ENCODE results near the gene PCDHGB4. TPM values are rescaled to one million over a fixed set of nuclear protein-coding genes. Genes with fewer than 3 reads are reported as not detected.

The PCDHGB4 gene
- total and polyA plus RNA-seq, 9 of the 15 experiments (the other 6 are each of a cell fraction or from before 2014, with no cell fraction given): 0.01 to 0.14 (median 0.03) TPM; not detected in 5

GRCh38 chr5:141356950-141357349 lies 30.5 kb upstream of the PCDHGB4 start:
- no peaks in the 10 kb centered on the region for H3K79me2 ChIP-seq (ENCODE audit: control insufficient read depth, insufficient read depth, low read length)
- H3K4me2 ChIP-seq (ENCODE audit: insufficient read depth, low read length): no peak overlapping the region
- no peak overlapping the region for H2AFZ ChIP-seq (ENCODE audit: low read depth, low read length)
- H3K4me3 ChIP-seq: no peak overlapping the region
- H3K9ac ChIP-seq (ENCODE audit: insufficient read depth in 1 of 2, low read depth in 2 of 2, low read length in 2 of 2): no peak overlapping the region; a peak in 1 of 4 replicates
- H3K9me1 ChIP-seq (ENCODE audit: control insufficient read depth, insufficient read depth, low read length): no peaks in the 10 kb centered on the region
- H4K20me1 ChIP-seq (replicated peaks; ENCODE audit: control insufficient read depth, insufficient read depth, low read length): no peaks in the 10 kb centered on the region
- peaks cover 3 to 12% of the 10 kb centered on the region in 2 experiments; a peak in 3 of 5 replicates for H3K4me1 ChIP-seq (replicated peaks in 1 of 2; ENCODE audit: control insufficient read depth in 2 of 2, insufficient read depth in 2 of 2, low read length in 2 of 2)
- no TSS peak for BruUV-seq (replicated peaks)
- no peaks in the 10 kb centered on the region; the same call in 1 of the 2 replicates for H3K9me3 ChIP-seq (replicated peaks; ENCODE audit: control insufficient read depth, insufficient read depth, low read depth, low read length)
- ATAC-seq (peak; percentile 50), DNase-seq (ENCODE audit: extremely low read depth in 1 of 4, low spot score in 3 of 4) (no peak), FAIRE-seq (no peak)
- ChIA-PET POLR2A (no interaction called here), CTCF (ENCODE audit: low intra/inter-chr PET ratio) (no interaction called here)
- H3K27me3 ChIP-seq (ENCODE audit: control insufficient read depth in 2 of 2, insufficient read depth in 2 of 2, low read length in 2 of 2): peaks cover 0 to 18% of the 10 kb centered on the region in 2 experiments; a peak in 2 of 5 replicates
- no peak overlapping the region for H3K27ac ChIP-seq (ENCODE audit: extremely low read depth, low read depth, low read length)
- TF ChIP-seq, protein P1, sequence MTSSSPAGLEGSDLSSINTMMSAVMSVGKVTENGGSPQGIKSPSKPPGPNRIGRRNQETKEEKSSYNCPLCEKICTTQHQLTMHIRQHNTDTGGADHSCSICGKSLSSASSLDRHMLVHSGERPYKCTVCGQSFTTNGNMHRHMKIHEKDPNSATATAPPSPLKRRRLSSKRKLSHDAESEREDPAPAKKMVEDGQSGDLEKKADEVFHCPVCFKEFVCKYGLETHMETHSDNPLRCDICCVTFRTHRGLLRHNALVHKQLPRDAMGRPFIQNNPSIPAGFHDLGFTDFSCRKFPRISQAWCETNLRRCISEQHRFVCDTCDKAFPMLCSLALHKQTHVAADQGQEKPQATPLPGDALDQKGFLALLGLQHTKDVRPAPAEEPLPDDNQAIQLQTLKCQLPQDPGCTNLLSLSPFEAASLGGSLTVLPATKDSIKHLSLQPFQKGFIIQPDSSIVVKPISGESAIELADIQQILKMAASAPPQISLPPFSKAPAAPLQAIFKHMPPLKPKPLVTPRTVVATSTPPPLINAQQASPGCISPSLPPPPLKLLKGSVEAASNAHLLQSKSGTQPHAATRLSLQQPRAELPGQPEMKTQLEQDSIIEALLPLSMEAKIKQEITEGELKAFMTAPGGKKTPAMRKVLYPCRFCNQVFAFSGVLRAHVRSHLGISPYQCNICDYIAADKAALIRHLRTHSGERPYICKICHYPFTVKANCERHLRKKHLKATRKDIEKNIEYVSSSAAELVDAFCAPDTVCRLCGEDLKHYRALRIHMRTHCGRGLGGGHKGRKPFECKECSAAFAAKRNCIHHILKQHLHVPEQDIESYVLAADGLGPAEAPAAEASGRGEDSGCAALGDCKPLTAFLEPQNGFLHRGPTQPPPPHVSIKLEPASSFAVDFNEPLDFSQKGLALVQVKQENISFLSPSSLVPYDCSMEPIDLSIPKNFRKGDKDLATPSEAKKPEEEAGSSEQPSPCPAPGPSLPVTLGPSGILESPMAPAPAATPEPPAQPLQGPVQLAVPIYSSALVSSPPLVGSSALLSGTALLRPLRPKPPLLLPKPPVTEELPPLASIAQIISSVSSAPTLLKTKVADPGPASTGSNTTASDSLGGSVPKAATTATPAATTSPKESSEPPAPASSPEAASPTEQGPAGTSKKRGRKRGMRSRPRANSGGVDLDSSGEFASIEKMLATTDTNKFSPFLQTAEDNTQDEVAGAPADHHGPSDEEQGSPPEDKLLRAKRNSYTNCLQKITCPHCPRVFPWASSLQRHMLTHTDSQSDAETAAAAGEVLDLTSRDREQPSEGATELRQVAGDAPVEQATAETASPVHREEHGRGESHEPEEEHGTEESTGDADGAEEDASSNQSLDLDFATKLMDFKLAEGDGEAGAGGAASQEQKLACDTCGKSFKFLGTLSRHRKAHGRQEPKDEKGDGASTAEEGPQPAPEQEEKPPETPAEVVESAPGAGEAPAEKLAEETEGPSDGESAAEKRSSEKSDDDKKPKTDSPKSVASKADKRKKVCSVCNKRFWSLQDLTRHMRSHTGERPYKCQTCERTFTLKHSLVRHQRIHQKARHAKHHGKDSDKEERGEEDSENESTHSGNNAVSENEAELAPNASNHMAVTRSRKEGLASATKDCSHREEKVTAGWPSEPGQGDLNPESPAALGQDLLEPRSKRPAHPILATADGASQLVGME (CRISPR knock-in tag; IDR thresholded peaks at IDR 0.05): 0 out of 2 replicates have a peak, but pooled peaks have one; percentile 37
- no peak for TF ChIP-seq THRAP3 (IDR thresholded peaks at IDR 0.05; ENCODE audit: borderline replicate concordance)
- TF ChIP-seq REST (IDR thresholded peaks at IDR 0.05; ENCODE audit: borderline replicate concordance): peak; percentile 76
- 0 out of 2 replicates have a peak, but pooled peaks have one; percentile 44 for TF ChIP-seq REST (CRISPR knock-in tag; IDR thresholded peaks at IDR 0.05; ENCODE audit: low read depth)
- in situ Hi-C loops (cut with MboI) (no loop called here), intact Hi-C loops (cut with micrococcal nuclease) (no loop called here)
- WGBS (ENCODE audit: insufficient coverage, low coverage, missing lambda C conversion rate): 7% methylated on average over 19 of the region's 19 CpGs
- H3K36me3 ChIP-seq (ENCODE audit: control insufficient read depth, insufficient read depth, low read length): no peaks in the 10 kb centered on the region
